ENCODE data around the gene OR6Y1.

OR6Y1 gene, protein sequence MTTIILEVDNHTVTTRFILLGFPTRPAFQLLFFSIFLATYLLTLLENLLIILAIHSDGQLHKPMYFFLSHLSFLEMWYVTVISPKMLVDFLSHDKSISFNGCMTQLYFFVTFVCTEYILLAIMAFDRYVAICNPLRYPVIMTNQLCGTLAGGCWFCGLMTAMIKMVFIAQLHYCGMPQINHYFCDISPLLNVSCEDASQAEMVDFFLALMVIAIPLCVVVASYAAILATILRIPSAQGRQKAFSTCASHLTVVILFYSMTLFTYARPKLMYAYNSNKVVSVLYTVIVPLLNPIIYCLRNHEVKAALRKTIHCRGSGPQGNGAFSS

DNA sequence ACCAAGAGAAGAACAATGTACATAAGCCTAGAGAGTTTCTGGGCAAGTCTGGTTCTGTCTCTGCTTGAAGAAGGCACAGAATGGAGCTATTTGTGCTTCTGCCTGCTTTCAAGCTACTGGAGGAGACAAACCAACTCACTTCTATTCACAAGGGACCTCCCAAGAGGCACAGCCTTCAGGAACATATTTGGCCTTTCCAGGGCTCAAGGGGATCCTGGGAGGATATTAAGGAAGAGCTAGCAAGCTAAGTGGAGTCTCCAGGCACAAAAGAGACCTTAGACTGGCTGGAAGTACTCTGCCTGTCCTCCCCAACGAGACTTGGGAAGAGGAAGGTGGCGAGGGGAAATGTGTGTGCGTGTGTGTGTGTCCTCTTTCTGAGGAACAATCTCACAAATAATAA, at the start of gene OR6Y1:
Gene OR6Y1 (minus strand): TSS at position 54 of the 400 bp plus-strand sequence. CDS start 6,300 bp downstream, outside the sequence.
- no peak within 1 kb of the TSS for H3K4me3 ChIP-seq
- peak within 1 kb of the TSS in 3 of 21 experiments; percentile 11 to 34 (median 13) for H3K27ac ChIP-seq

DNA sequence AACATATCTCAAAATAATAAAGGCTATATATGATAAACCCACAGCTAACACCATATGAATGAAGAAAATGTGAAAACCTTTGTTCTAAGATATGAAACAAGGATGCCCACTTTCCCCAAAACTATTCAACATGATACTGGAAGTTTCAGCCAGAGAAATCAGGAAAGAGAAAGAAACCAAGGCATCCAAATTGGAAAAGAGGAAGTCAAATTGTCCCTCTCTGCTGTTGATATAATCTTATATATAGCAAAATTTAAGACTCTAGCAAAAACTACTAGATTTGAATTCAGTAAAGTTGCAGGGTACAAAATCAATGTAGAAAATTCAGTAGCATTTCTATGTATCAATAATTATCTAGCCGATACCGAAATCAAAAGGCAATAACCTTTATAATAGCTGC, 46.5 kb upstream of the OR6Y1 start:
- no peak overlapping the region for H3K4me3 ChIP-seq
- H3K27ac ChIP-seq = no peak overlapping the region

DNA sequence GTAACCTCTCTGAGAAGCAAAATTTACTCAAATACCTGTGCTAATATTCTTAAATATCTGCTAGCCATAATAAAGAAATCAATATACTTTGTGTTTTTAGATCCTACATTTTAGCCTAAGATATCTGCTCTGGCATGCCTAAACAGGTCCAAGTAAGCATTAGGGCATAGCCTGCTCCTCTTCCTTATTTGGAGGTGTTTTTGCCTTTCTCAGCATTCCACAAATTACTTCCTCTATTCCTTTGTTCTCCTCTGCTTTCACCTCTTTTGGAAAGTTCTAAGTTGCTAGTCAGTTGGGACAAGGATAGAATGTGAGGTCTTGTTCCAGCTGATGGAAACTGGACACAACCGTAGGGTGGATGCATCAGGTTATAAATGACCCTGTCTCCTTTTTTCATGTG, 32.7 kb upstream of the OR6Y1 start:
- Histone ChIP-seq H3K27ac (no peak overlapping the region), H3K4me3 (no peak overlapping the region)

DNA sequence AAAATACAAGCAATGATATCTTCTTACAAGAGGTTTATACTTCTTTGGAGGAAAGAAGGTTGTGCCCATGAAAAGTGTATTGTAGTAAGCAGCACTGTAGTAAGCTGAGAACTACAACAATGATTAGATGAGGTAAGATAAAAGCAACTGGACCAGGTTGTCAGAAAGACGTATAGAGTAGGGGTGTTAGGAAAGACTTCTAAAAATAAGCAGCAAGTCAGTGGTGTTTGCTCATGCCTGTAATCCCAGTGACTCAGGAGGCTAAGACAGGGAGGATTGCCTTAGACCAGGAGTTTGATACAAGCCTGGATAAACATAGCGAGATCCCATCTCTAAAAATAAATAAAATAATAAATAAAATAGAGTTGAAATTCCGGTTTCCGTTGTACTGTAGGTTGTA, 29.8 kb upstream of the OR6Y1 start:
- H3K4me3 ChIP-seq = no peak overlapping the region
- H3K27ac ChIP-seq = no peak overlapping the region

DNA sequence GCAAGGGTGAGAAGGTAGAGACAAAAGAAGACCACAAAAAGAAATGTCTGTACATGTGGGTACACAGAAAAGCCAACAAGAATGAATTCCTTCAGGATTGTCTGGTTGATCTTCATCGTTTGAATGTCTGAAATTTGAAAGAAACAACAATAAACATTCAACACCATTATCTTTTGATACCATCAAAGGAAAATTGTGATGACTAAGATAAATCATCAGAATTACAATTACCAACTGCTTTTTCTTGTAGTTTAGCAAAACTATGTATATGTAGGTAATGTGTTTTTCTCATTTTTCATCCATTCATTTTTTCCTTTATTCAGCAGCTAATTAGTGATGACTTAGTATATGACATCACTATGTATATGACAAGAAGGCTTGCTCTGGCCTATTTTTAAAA, 25.5 kb upstream of the OR6Y1 start, which contains the start of gene OR10X1:
Gene OR10X1 (minus strand): TSS at position 167 of the 400 bp plus-strand sequence. CDS start 0 bp downstream, at position 167.
- no peak within 1 kb of the TSS for H3K27ac ChIP-seq
- H3K4me3 ChIP-seq = no peak within 1 kb of the TSS

DNA sequence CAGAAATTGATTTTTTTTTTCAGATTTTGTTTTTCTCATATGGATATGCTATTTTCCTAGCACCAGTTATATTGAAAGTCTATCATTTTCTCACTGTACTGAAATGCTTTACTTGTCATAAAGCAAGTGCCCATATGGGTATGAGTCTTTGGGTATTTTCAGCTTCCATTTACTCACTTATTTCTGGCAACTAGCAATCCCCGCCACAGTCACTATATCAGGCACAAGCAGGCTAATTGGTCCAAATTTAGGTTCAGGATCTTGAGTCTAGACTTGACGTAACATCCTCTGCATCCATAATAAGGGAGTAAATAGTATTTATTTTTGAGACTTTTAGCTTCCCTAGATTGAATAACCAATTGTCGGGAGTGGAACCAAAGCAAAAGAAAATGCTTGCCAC, 23.4 kb upstream of the OR6Y1 start:
- no peak overlapping the region for H3K4me3 ChIP-seq
- no peak overlapping the region for H3K27ac ChIP-seq

DNA sequence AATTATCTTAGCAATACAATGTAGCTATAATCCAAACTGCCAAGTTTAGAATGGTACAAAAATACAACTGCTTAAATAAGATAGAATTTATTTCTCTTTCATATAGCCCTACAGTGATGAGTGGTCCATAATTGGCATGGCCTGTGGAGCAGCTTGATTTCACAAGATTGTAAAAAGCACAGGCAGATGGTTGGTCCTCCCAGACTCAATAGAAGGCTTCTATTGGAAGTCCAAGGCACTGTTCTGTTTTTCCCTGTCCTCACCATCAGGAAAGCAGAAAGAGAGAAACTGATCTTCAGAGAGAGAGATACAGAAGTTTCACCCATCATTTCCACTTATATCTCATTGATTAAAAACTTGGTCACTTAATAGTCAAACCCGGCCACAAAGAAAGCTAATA, 18.0 kb upstream of the OR6Y1 start:
- H3K27ac ChIP-seq = no peak overlapping the region
- no peak overlapping the region for H3K4me3 ChIP-seq

DNA sequence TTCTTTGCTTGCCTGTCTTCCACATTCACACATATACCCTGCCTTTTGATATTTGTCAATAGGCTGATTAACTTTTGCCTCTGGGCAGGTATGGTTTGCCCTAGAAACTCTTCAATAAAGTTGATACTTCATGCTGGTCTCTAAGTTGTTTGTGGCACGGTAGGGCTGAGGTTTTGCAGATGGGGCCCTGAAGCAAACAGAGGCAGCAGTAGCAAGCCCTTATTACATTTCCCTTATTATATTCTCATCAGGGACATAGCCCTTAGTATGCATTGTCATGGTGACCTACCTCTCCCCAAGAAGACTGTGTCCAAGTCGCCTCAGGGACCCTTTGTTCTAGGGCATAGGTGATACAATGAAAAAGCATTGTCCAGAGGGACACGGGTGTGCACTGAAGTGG, 16.3 kb upstream of the OR6Y1 start, which contains the start of gene OR6P1:
Gene OR6P1 (minus strand): TSS at position 101 of the 400 bp plus-strand sequence. CDS start 6,976 bp downstream, outside the sequence.
- Histone ChIP-seq H3K4me3 (no peak within 1 kb of the TSS), H3K27ac (no peak within 1 kb of the TSS)

DNA sequence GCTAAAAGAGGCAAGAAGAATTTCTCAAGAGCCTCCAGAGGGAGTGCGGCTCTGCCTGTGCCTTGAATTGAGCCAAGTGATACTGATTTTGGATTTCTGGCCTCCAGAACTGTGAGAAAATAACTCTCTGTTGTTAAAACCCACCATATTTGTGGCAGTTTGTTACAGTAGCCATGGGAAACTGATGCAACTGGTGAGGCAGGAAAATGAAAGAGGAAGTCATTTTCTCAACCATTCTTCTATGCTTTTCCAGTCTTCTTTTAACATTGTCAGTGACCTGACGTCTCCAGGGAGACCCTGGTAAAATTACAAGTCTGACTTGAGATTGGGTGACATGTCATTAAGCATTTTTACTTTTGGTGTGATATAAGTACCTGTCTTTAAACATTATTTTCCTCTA, 10.4 kb upstream of the OR6Y1 start:
- H3K27ac ChIP-seq = no peak overlapping the region
- H3K4me3 ChIP-seq = no peak overlapping the region

DNA sequence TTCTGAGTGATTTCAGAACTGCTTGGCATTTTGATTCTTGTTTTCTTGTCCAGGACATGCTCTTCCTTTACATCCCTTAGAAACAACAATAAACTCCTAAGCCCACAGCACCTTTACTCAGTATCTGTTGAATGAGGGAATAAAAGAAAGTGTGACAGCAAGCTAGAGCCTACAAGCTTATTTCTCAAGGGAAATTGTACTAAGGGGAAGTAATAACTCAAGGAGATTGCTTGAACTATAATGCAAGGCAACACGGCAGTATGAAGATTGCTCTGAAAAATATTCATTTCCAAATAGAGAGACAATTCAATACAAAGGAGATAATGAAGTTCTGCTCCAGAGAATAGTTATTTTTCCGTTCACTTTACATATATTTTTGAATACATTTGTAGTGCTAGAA, 9.6 kb upstream of the OR6Y1 start:
- Histone ChIP-seq H3K27ac (no peak overlapping the region), H3K4me3 (no peak overlapping the region)

DNA sequence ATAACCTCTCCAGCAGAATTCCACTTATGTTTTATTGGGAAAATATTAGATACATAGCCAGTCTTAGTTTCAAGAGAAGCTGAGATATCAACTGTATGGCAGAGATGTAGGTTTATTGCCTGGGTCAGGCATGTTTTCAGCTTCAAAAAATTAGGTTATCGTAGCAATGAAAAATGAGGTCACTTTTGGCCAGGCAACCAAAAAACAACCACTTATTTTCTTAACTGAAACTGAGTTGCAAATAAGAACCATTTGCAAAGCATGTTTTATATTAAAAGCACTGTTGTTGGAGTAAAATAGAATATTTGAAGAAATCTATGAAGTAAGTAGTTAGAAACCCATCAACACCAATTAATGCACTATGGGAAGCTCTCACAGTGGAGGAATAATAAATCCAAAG, 5.5 kb upstream of the OR6Y1 start:
- H3K27ac ChIP-seq = no peak overlapping the region
- H3K4me3 ChIP-seq = no peak overlapping the region

DNA sequence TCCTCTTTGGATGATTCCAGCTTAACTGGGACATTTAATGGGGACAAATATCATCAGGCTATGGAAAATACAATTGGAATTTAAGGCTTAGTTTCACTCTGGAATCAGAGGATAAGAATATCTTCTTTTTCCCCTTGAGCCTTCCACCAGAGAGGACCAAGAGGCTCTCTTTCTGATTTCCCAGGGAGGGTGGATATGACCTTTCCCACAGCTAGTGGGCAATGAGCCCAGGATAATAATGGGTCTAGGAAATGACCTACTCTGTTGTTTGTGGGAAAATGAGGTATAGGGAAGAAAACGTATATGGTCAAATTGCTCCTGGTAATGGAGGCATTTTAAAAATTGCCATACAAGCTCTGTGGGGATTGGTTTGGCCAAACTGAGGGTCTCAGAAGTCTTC, 1.9 kb downstream of the OR6Y1 start:
- no peak overlapping the region for H3K4me3 ChIP-seq
- peak overlapping the region in 2 of 21 experiments; percentile 58 for H3K27ac ChIP-seq

DNA sequence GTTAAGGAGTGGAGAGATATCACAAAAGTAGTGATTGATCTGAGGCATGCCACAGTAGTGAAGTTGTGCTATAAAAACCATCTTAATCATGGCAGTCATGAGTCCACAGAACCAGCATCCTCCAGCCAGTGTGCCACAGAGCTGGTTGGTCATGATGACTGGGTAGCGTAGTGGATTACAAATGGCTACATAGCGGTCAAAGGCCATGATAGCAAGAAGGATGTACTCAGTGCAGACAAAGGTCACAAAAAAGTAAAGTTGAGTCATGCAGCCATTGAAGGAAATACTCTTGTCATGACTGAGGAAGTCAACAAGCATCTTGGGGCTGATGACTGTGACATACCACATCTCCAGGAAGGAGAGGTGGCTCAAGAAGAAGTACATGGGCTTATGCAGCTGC, 6.7 kb downstream of the OR6Y1 start:
- no peak overlapping the region for H3K4me3 ChIP-seq
- no peak overlapping the region for H3K27ac ChIP-seq

DNA sequence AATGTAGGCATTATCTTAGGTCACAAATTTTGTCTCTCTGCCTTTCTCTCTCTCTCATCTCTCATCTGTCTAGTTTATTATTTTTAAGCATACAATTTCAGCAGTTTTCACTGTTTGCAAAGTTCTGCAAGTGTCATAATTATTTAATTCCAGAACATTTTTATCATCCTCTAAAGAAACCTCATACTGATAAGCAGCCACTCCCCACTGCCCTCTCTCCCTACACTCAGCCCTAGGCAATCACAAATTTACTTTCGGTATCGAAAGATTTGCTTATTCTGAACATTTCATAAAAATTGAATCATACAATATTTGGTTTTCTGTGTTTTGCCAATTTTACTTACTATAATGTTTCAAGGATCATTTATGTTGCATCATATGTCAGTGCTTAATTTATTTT, 16.6 kb downstream of the OR6Y1 start:
- Histone ChIP-seq H3K4me3 (no peak overlapping the region), H3K27ac (no peak overlapping the region)

DNA sequence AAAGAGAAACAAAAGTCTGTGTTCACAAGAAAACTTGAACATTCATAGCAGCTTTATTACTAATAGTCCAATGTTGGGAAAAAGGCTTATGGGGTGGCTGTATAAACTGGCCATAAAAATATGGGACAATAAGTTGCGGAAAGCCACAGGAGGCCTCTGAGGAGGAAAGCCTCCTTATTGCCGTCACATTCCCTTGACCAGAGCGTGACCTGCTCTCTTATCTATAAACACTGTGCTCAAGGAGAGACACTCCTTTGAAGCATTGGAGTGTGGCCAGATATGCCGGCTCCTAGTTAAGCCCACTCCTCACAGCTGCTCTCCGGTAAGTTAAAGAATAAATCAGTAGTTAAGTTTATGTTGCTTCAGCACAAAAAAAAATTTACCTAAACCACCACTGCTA, 19.7 kb downstream of the OR6Y1 start:
- H3K27ac ChIP-seq = no peak overlapping the region
- no peak overlapping the region for H3K4me3 ChIP-seq

DNA sequence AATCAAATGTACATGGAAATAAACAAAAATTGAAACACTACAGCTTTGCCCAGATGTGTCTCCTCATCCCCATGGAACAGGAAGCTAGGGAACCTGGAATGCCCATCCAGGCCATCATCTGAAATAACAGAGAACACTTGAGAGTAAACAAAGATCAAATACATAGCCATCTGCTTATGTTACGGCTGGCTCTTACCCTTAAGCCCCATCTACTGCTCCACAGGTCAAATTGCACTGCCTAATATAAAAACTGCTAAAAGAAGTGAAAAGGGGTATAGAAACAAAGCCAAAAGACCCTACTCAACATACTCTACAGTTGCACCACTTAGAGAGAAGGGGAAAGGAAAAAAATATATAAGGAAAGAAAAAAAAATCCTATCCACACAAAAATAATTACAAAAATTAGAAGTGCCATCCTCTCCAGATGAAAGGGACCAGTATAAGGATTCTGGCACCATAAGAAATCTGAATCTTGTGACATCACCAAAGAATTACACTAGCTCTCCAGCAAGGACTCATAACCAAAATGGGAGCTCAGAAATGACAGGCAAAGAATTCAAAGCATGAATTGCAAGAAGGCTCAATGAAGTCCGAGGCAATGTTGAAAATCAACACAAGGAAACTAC, 26.9 kb downstream of the OR6Y1 start:
- Histone ChIP-seq H3K27ac (no peak overlapping the region), H3K4me3 (no peak overlapping the region)

DNA sequence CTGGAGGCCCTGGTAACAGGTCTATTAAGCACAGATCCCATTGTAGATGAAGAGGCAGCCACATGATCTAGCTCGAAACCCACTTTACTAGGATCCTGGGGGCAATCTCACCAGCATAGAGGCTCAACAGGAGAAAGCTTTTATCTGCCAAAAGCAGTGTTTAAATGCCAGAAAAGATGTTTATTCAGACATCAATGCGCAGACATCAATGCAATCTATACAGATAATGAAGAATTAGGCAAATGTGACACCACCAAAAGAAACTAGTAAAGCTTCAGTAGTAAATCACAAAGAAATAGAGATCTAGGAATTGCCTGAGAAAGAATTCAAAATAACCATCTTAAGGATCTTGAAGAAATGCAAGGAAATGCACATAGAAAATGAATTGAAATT, 32.5 kb downstream of the OR6Y1 start:
- Histone ChIP-seq H3K4me3 (no peak overlapping the region), H3K27ac (no peak overlapping the region)

DNA sequence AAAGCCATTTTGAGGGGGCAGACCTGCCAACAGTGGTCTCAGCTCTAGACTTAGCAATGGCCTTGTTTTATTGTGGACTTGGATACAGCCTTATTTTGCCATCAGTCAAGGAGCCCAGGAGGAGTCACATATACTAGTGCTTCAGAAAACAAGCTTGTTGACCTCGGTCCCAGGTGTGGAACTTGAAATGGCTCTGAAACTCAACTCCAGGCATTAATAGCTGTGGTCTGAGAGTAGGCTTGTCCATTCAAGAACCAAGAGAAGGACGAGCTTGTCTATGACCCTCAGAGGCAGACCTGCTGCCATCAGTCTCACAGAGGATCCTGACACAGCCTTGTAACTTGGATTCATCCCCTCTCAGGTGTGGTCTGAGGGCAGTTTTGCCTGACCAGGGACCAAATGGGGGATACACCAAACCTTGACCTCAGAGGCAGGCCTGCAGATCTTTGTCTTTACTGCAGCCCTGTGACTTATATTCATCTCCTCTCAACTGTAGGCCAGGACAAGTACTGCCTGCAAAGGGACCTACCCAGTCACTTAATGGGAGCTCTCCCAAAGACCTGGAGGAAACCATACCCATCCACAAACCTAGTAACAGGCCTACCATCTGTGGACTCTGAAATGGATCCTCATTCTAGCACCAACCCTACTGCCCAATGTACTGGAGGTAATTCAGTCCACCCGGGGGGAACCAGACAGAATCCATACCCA, 33.1 kb downstream of the OR6Y1 start:
- Histone ChIP-seq H3K4me3 (no peak overlapping the region), H3K27ac (no peak overlapping the region)

DNA sequence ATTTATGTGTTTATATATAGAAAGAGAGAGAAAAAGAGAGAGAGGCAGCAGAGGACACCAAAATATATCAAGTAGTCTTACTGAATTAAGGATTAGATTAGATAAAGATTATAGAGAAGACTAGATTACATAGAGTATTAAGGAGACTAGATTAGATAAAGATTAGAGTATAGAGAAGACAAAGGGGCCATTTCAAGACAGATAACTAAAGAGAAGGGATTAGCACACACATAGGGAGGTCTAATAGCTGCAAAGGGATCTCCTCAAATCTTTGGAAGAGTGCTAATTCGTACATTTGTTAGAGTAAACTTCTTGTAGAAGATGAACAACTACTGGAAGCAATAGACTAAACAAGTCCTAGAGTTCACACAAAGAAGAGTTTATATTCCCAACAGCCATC, 34.2 kb downstream of the OR6Y1 start:
- H3K27ac ChIP-seq = no peak overlapping the region
- H3K4me3 ChIP-seq = no peak overlapping the region

DNA sequence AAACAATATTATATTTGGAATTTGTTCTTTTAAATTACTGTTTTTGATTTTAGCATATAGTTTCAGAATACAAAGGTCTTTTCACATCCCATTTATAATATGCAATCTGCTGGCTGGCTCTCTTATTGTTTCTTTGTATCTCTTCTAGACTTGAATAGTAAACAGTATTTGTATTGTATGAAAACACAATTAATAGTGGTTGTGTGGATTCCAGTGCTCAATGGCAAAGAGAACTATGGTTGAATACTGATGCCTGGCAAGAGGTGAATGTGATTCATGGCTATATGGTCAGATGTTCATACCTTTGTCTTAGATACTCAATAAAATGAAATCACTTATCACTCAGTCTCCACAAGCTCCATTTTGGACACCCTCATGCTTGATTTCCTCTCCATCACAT, 37.2 kb downstream of the OR6Y1 start:
- Histone ChIP-seq H3K27ac (no peak overlapping the region), H3K4me3 (no peak overlapping the region)

Data from skin epidermis (tissue), 12 donors.